COLO829 (cell line): ENCODE data around the gene TMEM200A.
A peak's percentile ranks its signal among the peaks of the same experiment; 100 is the strongest.
"Not testable (repeated sequence)": the region's sequence is repeated elsewhere in the genome, so short reads cannot be mapped to it uniquely, and the experiment has no call there.

Experiments used
- DNase-seq: peaks from one replicate; pipeline ENCODE4 v3.0.0; 2012; ENCODE audit warnings: low spot score

The TMEM200A gene

DNA sequence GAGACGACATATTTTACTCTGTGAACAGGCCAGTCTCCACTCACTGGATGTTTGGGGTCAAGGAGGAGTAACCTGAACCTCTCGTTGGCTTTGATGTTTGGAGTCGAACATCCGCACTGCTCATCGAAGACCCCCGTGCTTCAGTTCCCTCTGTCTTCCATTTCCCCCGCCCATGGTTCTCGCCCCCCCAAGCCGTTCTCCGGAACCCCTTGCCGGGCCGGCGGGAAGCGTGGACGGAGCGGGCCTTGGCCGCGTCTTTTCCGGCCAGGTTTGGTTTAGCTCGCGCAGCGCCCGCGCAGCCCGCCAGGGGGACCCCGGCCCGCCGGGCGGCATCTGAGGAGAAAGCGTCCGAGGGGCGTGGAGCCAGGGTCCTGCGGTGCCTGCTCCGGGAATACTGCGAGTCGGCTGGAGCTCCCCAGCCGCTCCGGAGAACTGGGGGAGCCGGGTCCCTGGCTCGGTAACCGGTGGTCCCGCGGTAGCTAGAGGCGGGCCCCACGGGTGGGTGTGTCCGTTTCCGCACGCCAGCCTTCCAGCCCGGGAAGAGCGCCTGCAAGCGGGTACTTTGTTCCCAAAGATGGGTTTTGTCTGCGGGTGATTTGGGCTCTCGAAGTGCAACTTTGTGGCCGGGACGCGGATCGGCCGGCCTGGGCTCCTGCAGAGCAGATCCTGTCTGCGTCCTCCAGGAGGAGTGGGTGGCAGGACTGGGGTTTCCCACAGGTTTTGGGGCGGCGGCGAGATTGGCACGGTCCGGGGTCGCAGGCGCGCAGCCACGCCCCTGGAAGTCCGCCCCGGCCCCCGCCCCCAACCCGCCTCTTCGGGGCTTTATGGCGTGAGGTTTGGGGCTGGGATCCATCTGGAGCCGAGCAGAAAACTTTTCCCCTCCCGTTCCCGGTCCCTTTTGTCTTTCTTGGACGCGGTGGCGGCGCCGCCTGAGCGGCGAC is at the start of gene TMEM200A:
TMEM200A (plus strand) TSS at position 852 of the 941 bp plus-strand sequence. CDS start 74,406 bp downstream, outside the sequence.
- DNase-seq: no peak

DNA sequence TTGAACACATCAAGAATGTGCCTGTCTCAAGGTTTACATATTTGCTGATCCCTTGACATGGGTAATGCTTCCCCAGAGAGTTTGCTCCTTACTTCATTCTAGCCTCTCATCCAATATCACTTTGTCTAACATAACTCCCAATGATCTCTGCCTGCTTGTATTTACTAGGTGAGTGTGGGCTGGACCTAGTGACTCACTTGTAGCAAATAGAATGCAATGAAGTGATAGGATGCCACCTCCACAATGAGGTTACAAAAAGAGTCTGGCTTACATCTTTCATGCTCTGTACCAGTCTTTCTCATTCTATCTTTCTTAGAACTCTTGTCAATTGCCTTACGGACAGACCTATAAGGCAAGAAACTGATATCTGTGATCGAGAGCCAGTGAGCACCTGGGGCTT is 44.9 kb upstream of the TMEM200A start:
- no peak for DNase-seq

DNA sequence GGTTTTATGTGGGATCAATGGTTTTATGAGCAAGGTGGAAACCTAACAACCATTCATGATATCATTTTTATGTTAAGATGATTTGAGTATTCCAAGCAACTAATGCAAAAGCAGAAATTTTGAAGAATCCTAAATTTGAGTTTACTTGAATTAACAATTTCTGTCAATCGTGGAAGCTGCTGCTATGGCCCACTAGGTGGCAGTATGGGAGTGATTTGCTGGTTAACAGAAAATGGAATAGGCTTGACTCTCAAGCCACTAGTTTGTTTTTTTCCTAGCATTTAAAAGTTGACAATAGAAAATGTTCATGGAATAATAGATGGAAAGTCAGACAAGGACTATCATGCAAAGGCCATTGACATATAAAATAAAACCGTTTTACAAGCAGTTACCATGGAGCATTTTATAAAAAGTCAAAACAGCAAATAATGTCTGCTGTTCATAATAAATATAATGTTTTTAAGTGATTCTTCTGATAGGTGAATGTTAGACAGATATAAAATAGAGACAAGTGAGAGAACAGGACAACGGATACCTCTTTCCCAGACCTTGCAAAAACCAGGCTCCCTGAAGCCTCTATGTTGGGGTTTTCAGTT is 43.0 kb upstream of the TMEM200A start:
- DNase-seq: peak; percentile 11

DNA sequence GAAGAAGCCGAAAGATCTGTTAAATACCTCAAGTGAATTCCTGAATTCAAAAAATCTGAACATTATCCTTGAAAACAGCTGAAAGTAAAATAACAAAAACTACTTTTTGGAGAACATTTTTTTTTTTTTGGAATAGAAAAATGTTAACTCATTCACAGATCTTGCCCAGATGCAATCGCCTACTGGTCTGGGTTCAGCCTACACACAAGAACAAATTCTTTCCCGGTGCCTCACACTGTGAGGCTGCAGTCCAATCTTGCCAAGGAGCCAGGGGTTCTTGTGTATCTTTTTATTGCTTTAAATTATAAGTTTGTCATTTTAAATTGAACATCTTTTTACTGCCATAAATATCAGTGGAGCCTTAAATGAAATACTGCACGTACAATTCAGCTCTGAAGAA is 41.2 kb upstream of the TMEM200A start:
- no peak for DNase-seq

DNA sequence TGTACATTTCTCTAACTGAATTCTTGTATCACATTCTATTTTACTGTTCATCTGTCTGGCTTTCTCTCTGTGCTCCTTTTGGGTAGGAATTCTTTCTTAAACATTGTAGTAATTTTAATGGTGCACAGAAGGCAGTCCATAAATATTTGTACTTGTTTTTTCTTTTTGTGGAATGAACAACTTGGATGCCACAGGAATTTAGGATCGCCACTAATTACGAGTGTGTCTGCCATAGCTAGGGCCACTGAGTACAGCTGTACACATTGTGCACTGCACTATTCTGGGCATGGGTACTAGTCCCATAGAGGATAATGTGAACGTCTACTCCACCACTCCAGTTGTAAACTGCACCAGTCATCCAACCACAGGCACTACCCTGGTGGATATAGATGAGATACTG is 39.3 kb upstream of the TMEM200A start:
- no peak for DNase-seq

DNA sequence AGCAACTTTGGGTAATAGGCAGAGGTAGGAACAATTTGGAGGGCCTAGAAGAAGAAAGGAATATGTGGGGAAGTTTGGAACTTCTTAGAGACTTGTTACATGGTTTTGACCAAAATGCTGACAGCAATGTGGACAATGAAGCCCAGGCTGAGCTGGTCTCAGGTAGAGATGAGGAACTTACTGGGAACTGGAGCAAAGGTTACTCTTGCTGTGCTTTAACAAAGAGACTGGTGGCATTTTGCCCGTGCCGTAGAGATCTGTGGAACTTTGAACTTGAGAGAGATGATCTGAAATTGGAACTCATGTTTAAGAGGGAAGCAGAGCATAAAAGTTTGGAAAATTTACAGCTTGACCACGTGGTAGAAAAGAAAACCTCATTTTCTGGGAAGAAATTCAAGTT is 28.3 kb upstream of the TMEM200A start:
- DNase-seq: no peak

DNA sequence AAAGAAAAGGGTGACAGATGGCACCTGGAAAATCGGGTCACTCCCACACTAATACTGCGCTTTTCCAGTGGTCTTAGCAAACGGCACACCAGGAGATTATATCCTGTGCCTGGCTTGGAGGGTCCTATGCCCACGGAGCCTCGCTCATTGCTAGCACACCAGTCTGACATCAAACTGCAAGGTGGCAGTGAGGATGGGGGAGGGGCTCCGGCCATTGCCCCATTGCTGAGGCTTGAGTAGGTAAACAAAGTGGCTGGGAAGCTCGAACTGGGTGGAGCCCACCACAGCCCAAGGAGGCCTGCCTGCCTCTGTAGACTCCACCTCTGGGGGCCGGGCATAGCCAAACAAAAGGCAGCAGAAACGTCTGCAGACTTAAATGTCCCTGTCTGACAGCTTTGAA is 19.5 kb upstream of the TMEM200A start:
- DNase-seq: not testable (repeated sequence)

DNA sequence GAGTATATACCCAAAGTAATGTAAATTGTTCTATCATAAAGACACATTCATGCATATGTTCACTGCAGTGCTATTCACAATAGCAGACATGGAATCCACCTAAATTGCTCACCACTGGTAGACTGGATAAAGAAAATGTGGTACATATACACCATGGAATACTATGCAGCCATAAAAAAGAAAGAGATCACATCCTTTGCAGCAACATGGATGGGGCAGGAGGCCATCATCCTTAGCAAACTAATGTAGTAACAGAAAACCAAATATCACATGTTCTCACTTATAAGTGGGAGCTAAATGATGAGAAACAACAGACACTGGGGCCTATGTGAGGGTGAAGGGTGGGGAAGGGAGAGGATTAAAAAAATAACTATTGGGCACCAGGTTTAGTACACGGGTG is 11.5 kb upstream of the TMEM200A start:
- no peak for DNase-seq

DNA sequence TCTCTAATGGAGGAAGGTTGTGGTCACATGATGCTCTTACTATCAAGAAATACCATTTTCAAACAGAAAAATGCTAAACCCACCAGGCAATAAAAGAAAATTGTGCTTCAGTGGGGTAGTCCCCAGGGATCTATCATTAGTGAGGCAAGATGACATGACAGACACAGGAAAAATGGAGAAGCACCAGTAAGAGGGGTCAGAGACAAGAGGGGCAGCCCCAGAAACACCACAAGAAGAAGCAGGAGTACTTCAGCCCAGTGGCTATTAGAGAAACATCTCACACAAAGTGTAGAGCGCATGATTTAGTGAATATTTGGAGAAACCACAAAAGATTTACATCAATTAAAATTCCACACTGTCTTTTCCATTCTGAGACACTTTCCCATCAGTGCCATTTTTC is 10.2 kb upstream of the TMEM200A start:
- DNase-seq: no peak

DNA sequence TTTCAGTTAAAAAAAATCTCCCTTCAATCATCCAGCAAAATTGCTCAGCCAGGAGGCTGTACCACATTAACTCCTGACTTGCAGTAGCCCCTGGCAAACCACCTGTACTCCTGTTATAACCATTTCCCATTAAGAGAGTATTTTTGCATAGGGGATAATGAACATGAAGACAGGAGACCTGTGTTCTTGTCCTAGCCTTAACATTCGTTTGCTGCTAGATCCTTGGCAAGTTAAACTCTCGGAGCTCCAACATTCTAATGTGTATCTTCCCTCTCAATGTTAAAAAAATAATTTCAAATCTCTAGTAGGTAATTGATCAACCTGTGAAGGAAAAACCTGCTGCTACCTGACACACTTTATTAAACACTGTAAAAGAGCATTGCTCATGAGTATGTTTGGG is 8.4 kb upstream of the TMEM200A start:
- no peak for DNase-seq

DNA sequence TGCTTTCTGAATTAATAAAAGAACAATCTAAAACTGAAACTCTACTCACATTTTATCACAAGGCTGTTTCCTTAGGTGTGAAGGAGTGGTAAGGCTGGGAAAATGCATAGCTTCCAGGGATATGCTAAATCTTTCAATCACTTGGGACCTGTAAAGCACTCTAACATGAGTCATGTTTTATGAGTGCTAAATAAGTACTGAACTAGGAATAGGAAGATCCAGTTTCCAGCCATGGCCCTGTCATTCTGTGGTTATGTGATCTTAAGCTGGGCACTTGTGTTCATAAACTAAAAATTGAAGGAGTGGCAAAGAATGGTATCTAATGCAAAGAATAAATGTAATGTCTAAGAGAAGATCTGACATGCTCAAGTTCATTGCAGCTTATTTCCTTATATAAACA is 6.1 kb upstream of the TMEM200A start:
- DNase-seq: no peak

DNA sequence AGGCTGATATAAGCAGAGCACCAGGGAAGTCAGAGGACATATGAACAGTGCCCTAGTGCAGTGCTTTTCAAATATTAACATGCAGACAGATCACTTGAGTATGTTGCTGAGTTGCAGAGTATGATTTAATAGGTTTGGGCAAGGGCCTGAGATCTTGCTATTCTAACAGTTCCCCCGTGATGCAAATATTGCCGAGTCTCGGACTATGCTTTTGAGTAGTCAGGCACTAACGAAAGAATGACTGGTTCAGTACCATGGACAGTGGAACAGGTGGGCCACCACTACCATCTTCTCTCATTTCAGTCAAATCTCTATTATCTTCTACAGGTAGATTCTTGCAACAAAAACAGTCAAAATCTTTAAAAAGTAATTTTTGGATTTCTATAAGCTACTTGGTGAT is 3.7 kb upstream of the TMEM200A start:
- no peak for DNase-seq

DNA sequence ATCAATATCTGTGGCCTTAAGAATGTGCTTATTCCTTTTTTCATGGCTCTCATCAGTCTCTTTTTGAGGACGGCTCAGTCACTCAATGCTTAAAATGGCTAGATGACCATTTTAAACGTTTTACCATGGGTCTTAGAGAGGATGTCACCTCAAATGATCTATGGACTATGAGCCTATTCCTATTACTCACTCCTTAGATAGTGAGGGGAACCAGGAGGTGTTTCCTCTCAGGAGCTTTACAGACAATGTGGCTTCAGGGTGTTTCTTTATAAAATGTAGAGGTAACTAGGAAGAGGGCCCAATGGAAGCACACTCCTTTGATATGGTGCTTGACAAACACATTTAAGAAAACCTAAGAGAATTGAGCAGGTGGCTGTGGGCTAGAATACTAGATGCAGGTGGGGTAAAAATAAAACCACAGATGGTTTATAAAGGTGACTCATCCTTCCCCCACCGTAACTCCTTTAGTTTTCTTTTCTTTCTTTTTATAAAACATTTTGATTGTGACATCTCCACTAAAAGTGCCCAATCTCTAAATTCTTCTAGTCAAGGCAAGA is 1.5 kb upstream of the TMEM200A start:
- no peak for DNase-seq

DNA sequence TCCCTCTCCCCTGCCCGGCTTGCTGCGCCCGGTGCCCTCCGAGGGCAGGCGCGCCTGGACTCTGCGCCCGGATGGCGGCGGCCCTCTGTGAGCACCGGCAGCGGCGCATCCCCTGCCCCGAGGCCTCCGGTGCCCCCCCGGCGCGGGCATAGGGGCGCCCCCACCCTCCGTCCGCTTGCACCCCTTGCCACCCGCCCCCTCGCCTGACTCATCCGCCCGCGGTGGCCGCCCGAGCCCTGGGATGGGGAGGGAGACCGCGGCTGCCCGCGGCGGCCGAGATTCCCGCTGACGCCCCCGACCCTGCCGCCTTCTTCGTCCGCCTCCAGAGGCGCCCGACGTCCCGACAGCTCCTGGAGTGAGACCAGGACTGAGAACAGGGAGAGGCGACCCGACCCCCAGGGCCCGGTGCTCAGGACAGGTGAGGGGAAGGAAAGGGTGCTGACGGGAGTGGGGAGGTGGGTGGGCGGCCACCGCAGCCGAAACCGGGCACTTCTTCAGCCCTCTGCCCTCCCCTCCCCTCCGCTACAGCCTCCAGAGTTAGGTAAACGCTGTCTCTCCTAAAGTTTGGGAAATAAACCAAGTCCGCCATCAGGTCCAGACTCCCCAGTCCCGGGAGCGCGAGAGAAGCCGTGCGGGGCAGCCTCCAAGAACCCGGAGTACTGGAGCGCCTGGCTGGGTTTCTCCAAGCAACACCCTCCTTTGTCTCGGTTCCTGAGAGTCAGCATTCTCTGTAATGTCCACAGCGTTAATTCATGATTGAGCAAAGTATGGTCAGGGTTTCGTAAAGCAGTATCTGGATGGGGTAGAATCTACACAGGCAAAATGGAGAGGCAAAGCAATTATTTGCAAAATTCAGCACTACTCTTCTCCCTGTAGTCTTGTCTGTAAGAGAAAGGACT is 539 bp downstream of the TMEM200A start:
- no peak for DNase-seq

DNA sequence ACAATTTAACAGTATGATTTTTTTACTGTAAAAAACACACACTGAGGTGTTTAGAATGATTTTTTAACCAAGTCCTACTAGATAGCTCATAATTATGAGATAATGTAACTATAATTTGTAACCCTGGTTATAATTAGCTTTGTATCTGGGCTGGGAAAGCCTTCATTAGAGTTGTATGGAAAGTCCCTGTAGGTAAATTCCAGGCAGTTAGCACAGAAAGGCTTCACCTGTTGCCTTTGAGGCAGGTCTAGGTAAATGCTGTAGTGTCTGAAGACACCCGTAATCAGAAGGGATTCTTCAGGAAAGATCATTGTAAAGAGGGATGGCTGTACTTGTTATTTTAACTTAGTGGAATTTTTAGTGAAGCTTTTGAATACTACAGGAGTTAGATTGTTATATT is 1.9 kb downstream of the TMEM200A start:
- no peak for DNase-seq

DNA sequence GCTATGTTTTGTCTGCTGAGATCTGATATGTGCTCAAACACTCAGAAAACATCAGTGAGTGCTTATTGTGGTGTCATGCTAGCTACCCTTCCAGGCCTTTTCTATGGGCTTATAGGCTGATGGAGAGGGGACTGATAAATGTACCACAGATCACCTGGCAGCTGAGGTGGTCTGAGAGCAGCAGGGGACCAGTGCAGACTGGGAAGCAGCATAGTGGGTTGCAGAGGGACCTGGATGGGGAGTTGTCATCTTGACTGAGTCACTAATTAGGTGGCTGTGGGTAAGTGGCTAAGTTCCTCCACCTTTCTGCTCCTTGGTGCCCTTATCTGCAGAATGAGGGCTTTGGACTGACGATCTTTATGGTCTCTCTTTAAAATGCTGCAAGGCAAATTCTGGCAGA is 2.8 kb downstream of the TMEM200A start:
- no peak for DNase-seq

DNA sequence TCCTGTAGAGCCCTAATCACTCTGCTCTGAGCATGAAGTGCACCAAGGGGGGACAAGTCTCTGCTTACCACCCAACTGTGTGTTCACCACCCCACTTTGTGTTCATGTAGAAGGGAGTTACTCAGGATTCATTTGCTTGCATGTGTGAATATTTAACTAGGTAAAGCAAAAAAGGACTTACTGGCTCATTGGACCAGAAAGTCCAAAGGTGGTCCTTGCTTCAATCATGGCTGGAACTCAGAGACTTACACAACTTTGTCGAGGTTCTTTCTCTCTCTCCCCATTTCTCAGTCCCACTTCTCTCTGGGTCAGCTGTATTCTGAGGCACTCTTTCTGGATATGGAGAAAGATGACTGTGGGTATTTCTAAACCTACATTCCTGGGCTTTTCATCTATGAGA is 4.0 kb downstream of the TMEM200A start:
- DNase-seq: no peak

DNA sequence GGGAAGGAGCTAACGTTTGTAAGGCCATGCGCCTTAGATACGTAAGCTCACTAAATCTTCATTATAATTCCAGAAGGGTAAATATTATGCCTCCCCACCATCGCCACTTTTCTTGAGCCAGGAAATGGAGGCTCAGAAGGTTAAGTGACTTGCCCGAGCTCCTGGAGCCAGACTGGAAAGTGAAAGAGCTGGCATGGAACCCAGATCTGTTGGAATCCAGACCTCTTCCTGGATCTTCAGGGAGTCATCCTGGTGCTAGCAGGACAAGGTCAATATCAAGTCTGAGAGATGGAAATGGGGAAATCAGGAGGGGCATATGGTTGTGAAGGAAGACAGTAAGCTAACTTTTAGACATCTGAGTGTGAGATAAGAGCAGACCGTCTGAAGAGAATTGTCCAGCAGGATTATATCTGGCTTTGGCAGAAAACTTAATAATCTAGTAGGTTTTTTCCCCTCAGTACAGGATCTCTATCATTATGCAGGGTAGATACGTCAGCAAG is 6.2 kb downstream of the TMEM200A start:
- no peak for DNase-seq

DNA sequence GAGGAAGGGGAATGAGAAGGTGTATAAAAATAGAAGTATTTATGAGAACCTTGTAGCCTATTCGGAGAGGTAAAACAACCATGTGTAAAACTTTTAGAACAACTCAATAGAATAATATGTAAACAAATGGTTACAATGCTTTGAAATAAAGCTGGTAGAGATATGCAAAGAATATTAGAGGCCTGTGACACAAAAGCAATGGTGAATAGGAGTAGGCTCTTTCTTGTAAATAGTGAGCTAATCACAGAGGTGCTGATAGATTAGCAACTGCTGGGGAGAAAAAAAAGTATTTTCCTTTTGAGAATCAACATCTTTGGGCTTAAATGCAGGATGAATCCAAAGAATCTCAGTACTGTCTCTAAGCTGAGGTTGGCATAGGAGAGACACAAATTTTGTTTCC is 7.0 kb downstream of the TMEM200A start:
- no peak for DNase-seq

DNA sequence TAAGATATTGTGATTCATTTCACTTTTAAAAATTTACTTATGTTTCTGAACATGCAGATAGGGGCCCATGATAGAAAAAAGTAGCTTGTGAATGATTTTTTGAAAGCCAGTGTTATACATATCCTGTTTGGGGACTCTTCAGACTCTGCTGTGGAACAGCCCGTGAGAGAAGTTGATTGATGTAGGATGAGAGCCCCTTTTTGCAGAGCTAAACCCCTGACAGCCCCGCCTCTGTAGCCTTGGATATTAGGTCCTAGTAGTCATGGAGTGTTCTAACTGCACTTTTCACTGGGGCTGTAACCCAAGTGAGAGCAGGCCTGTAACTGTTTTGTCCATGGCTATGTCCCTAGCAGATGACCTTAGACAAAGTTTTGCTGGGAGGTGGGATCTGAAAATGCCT is 8.2 kb downstream of the TMEM200A start:
- no peak for DNase-seq

DNA sequence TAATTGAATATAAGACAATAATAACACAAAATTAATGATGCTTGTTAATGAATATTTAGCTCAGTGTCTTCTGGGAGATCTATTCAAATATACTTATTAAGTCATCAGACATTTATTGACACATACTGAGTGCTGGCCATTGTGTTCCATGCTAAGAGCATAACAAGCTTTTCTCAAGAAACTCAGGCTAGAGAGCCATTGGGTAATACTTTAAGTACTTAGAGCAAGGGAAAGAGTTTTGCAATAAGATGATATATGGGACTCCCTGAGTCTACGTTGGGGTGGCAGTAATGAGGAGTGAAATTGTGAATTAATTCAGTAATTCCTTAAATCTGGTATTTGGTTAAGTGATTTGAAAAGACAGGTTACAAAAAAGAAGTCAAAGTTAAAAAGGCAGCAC is 11.1 kb downstream of the TMEM200A start:
- no peak for DNase-seq

DNA sequence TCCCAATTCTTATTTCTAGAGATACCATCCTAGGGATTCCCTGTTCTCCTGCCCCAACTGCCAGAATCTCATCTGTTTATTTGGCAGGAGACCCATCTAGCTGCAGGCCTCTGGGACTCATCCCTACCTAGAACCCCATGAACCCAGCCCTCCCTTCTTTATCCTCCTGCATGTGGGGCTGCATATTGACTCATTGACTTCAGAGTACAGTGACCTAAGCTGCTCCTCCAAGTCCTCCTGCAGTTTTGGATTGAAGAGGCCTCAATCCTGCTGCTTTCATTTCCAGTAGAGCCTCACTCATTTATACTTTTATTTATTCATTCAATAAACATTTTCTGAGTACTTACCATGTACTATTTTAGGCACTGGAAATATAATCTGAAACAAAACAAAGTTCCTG is 11.6 kb downstream of the TMEM200A start:
- DNase-seq: no peak
